ENCODE results near the gene EFCAB12.

Gene EFCAB12

DNA sequence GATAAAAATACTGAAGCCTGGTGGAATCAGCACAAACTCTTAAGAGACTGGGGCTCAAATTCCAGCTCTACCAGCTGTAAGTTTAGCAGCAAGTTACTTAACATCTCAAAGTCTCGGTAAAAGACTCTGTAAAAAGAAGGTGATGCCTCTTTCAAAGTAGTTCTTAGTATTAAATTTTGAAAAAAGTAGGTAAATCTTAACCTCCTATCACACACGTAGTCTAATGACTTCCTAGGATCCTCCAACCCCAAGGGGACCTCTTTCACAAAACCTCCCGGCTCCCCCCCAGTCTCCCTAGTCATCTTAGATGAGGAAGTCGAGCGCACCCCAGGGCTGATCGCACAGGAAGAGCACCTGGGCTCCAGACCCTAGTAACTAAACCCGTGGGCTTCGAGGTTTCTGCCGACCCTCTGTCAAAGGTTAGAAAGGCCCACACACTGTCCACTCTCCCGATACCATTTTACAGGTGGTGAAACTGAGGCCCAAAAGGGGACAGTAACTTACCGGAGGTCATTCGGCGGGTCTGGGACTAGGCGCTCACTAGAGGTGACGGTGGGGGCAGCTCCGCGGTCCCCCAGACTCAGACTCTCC is 10.9 kb upstream of the EFCAB12 start:
- ATAC-seq (ENCODE audit: insufficient read depth, low read depth), result peak; percentile 17
- Histone ChIP-seq H2AFZ (ENCODE audit: low read depth, low read length) (peak overlapping the region; percentile 99), H3K4me1 (ENCODE audit: insufficient read depth, low read length) (peaks cover 68% of the 10 kb centered on the region), H3K9me3 (ENCODE audit: insufficient read depth, low read length, severe bottlenecking) (no peaks in the 10 kb centered on the region), H3K4me2 (ENCODE audit: insufficient read depth, low read length) (peak overlapping the region; percentile 77), H3K9ac (ENCODE audit: low read depth, low read length) (peak overlapping the region; percentile 96), H3K79me2 (ENCODE audit: insufficient read depth, low read length) (peaks cover 81% of the 10 kb centered on the region), H3K4me3 (ENCODE audit: low read depth in 1 of 2, low read length in 2 of 2) (peak overlapping the region; percentile 94 to 96), H4K20me1 (ENCODE audit: insufficient read depth, low read length) (no peaks in the 10 kb centered on the region; the same call in 1 of the 2 replicates), H3K27ac (ENCODE audit: low read length) (peak overlapping the region; percentile 94), H3K27me3 (ENCODE audit: insufficient read depth, low read length, poor library complexity) (no peaks in the 10 kb centered on the region), H3K36me3 (ENCODE audit: insufficient read depth, low read length) (peaks cover 36% of the 10 kb centered on the region)
- TF ChIP-seq, protein P1, sequence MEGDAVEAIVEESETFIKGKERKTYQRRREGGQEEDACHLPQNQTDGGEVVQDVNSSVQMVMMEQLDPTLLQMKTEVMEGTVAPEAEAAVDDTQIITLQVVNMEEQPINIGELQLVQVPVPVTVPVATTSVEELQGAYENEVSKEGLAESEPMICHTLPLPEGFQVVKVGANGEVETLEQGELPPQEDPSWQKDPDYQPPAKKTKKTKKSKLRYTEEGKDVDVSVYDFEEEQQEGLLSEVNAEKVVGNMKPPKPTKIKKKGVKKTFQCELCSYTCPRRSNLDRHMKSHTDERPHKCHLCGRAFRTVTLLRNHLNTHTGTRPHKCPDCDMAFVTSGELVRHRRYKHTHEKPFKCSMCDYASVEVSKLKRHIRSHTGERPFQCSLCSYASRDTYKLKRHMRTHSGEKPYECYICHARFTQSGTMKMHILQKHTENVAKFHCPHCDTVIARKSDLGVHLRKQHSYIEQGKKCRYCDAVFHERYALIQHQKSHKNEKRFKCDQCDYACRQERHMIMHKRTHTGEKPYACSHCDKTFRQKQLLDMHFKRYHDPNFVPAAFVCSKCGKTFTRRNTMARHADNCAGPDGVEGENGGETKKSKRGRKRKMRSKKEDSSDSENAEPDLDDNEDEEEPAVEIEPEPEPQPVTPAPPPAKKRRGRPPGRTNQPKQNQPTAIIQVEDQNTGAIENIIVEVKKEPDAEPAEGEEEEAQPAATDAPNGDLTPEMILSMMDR (IDR thresholded peaks at IDR 0.05; ENCODE audit: borderline replicate concordance, extremely low read depth, low read length, poor library complexity, severe bottlenecking), result no peak
- no peak for TF ChIP-seq EZH2 (IDR thresholded peaks at IDR 0.05; ENCODE audit: borderline replicate concordance, low read depth, low read length, severe bottlenecking)
- peak; percentile 63 for DNase-seq

DNA sequence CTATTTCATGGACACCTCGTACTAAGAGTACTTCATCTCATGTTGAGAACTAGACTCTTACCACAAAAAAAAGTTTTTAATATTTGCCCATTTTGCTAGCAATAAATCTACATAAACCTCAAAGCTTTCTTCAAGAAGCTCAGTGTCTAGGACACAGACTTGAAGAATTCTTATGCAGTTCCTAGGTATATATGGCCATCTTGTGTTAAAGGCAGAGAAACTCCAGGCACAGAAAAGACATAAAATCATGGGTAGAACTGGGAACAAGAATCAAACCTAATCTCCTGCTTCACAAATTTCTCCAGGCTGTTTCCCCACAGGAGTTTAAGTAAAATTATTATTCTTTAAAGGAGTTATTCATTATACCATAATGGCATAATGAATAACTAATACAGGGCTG is 6.9 kb upstream of the EFCAB12 start:
- ATAC-seq (ENCODE audit: insufficient read depth, low read depth), result no peak
- H3K9me3 ChIP-seq (ENCODE audit: insufficient read depth, low read length, severe bottlenecking), result no peaks in the 10 kb centered on the region
- TF ChIP-seq, protein P1 (IDR thresholded peaks at IDR 0.05; ENCODE audit: borderline replicate concordance, extremely low read depth, low read length, poor library complexity, severe bottlenecking), result no peak
- no peak for TF ChIP-seq EZH2 (IDR thresholded peaks at IDR 0.05; ENCODE audit: borderline replicate concordance, low read depth, low read length, severe bottlenecking)
- H3K4me1 ChIP-seq (ENCODE audit: insufficient read depth, low read length), result peaks cover 46% of the 10 kb centered on the region
- no peaks in the 10 kb centered on the region for H3K27me3 ChIP-seq (ENCODE audit: insufficient read depth, low read length, poor library complexity)
- H3K79me2 ChIP-seq (ENCODE audit: insufficient read depth, low read length), result peaks cover 51% of the 10 kb centered on the region
- no peak overlapping the region for H3K4me3 ChIP-seq (ENCODE audit: low read depth in 1 of 2, low read length in 2 of 2)
- peak overlapping the region; percentile 77; the same call in 1 of the 2 replicates for H3K4me2 ChIP-seq (ENCODE audit: insufficient read depth, low read length)
- no peak for DNase-seq
- H3K9ac ChIP-seq (ENCODE audit: low read depth, low read length), result peak overlapping the region; percentile 4; the same call in 1 of the 2 replicates
- H3K36me3 ChIP-seq (ENCODE audit: insufficient read depth, low read length), result peaks cover 75% of the 10 kb centered on the region
- peaks cover 2% of the 10 kb centered on the region; the same call in 1 of the 2 replicates for H4K20me1 ChIP-seq (ENCODE audit: insufficient read depth, low read length)
- no peak overlapping the region for H3K27ac ChIP-seq (ENCODE audit: low read length)
- H2AFZ ChIP-seq (ENCODE audit: low read depth, low read length), result no peak overlapping the region

DNA sequence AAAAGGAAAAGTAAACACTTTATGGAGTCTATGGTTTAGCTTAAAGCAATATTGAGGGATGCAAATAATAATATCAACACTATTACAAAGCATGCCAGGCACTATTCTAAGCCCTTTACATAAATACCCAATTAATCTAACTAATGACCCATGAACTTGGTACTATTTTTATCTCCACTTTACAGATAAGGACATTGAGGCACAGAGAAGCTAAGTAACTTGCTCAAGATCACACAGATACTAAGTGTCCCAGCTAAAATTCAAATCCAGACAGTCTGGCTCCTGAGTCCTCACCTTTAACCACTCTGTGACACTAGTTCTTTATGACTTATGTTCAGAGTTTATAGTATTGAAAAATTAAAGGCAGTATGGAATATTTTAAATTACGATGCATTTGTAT is 5.7 kb upstream of the EFCAB12 start:
- H3K4me2 ChIP-seq (ENCODE audit: insufficient read depth, low read length), result no peak overlapping the region
- DNase-seq, result no peak
- peaks cover 2% of the 10 kb centered on the region; the same call in 1 of the 2 replicates for H4K20me1 ChIP-seq (ENCODE audit: insufficient read depth, low read length)
- H3K79me2 ChIP-seq (ENCODE audit: insufficient read depth, low read length), result peaks cover 45% of the 10 kb centered on the region
- H3K9ac ChIP-seq (ENCODE audit: low read depth, low read length), result no peak overlapping the region
- peaks cover 87% of the 10 kb centered on the region for H3K36me3 ChIP-seq (ENCODE audit: insufficient read depth, low read length)
- H3K27ac ChIP-seq (ENCODE audit: low read length), result no peak overlapping the region
- ATAC-seq (ENCODE audit: insufficient read depth, low read depth), result no peak
- TF ChIP-seq, protein P1 (IDR thresholded peaks at IDR 0.05; ENCODE audit: borderline replicate concordance, extremely low read depth, low read length, poor library complexity, severe bottlenecking), result no peak
- no peak for TF ChIP-seq EZH2 (IDR thresholded peaks at IDR 0.05; ENCODE audit: borderline replicate concordance, low read depth, low read length, severe bottlenecking)
- no peaks in the 10 kb centered on the region for H3K27me3 ChIP-seq (ENCODE audit: insufficient read depth, low read length, poor library complexity)
- H3K9me3 ChIP-seq (ENCODE audit: insufficient read depth, low read length, severe bottlenecking), result no peaks in the 10 kb centered on the region
- H3K4me1 ChIP-seq (ENCODE audit: insufficient read depth, low read length), result peaks cover 45% of the 10 kb centered on the region
- no peak overlapping the region for H2AFZ ChIP-seq (ENCODE audit: low read depth, low read length)
- no peak overlapping the region for H3K4me3 ChIP-seq (ENCODE audit: low read depth in 1 of 2, low read length in 2 of 2)
